Inferior parietal cortex (tissue), 1 donor: Measurements from ENCODE around the gene MYRF.

Source experiments
- DNase-seq: peaks from one replicate; pipeline ENCODE4 v3.0.0-alpha.2; 2016; ENCODE audit errors: extremely low spot score

The MYRF gene

DNA sequence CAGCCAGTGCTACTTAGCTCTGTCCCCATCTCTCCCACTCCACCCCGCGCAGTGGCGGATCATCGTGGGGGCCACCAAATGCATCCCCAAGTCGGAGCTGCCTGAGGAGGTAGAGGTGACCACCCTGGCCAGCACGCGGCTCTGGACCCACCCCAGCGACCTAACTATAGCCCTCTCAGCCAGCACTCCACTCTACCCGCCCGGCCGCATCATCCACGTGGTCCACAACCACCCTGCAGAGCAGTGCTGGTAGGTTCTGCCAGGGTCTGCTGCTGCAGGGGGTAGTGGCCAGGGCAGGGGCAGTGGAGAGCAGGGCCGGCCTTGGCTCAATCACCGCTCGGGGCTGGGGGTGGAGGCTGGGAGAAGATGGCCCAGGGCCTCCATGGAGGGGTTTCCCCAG, 13.0 kb upstream of the MYRF start:
- DNase-seq, result no peak

- DNase-seq, result no peak
Observed at GRCh38 chr11:61739966-61740365, 12.5 kb upstream of the MYRF start.

- DNase-seq, result no peak
Observed at GRCh38 chr11:61742391-61742790, 10.0 kb upstream of the MYRF start.

- DNase-seq, result no peak
Observed at GRCh38 chr11:61743486-61744095, 8.8 kb upstream of the MYRF start.

DNA sequence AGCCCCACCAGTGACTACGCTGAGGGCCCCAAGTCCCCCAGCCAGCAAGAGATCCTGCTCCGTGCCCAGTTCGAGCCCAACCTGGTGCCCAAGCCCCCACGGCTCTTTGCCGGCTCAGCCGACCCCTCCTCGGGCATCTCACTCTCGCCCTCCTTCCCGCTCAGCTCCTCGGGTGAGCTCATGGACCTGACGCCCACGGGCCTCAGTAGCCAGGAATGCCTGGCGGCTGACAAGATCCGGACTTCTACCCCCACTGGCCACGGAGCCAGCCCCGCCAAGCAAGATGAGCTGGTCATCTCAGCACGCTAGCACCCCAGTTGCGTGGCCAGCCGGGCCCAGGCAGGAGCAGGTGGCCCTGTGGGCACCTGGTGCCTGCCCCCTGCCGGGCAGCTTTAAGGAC, 8.3 kb upstream of the MYRF start:
- no peak for DNase-seq

GRCh38 chr11:61744609-61745156, 7.8 kb upstream of the MYRF start:
- DNase-seq, result no peak

DNA sequence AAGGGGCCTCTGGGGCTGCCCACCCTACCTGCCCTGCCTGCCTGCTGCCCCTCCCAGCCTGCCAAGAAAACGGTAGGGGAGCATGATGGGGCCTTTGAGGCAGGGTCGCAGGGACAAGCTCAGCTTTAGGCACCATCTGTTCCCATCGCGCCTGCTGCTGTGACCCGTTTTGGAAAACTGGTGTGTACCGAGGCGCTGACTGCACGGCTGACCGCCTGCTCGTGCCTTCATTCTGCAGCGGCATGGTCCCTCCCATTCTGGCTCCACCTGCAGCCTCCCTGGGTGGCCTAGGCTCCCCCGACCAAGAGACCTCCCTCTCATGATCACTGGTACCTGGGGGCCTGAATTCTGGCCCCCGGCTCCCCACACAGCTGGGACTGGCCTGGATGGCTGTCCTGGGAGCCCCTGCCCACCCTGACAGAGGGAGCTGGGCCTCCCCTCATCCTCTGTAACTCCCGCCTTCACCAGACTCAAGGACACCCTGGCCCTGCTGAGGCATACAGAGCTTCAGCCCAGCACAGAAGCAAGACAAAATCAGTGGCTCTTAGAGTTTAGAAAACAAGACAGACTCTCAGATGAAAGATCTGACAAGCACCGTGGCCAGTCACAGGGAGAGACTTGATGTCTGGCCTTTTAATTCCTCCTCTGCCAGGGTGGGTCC, 6.5 kb upstream of the MYRF start:
- DNase-seq, result no peak

GRCh38 chr11:61746442-61747191, 5.8 kb upstream of the MYRF start:
- DNase-seq, result no peak

- peak; percentile 83 for DNase-seq
Observed at GRCh38 chr11:61747192-61747966, 5.1 kb upstream of the MYRF start.

GRCh38 chr11:61747967-61748285, 4.5 kb upstream of the MYRF start:
- DNase-seq, result no peak

DNA sequence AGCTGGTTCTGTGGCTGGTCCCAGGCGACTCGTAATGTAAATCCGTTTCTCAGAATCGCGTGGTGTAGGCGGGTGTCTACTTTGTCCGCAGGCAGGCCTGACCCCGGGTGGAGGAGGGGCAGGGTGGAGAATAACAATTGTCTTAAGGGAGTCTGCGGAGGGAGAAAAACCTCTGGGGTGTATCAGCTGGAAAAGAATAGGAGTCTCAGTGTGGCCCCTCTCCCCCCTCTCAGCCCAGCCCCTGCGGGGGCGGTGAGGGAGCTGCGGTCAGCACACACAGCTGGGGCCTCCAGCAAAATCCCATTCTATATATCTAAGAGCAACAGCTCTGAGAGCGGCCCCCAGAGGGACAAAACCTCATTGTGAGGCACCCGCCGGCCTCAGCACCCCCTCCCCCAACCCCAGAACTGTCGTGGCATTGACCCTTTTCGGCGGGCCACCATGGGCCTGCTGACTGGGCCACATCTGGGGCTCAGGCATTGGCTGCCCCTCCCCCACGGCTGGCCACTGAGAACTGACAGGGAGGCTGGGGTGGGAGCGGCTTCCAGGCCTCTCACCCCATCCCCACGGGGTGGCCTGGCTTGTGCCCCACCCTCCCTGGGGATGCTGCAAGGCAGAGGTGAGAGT, 2.7 kb upstream of the MYRF start:
- peak; percentile 81 for DNase-seq

- DNase-seq, result no peak
Observed at GRCh38 chr11:61750631-61751273, 1.7 kb upstream of the MYRF start.

GRCh38 chr11:61751384-61751783, 1.1 kb upstream of the MYRF start:
- no peak for DNase-seq

- no peak for DNase-seq
Observed at GRCh38 chr11:61752925-61753521, 587 bp downstream of the MYRF start.

DNA sequence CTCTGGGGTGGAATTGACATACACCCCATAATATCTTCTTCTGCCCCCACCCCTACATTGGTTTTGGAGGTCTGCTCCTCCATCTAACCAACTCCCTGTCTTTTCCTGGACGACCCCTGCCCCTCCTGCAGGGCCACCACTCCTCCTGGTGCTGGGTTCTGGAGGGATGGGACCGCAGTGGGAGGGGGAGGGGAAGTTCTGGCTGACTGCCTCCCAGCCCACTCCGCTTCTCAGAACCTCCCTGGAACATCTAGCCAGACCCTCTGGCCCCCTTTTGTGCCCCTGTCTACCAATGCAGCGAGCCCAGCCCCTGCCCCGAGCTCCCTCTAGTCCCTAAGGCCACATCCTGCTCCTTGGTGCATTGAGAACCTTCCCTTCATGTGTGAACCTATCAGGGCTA, 1.2 kb downstream of the MYRF start:
- no peak for DNase-seq

DNA sequence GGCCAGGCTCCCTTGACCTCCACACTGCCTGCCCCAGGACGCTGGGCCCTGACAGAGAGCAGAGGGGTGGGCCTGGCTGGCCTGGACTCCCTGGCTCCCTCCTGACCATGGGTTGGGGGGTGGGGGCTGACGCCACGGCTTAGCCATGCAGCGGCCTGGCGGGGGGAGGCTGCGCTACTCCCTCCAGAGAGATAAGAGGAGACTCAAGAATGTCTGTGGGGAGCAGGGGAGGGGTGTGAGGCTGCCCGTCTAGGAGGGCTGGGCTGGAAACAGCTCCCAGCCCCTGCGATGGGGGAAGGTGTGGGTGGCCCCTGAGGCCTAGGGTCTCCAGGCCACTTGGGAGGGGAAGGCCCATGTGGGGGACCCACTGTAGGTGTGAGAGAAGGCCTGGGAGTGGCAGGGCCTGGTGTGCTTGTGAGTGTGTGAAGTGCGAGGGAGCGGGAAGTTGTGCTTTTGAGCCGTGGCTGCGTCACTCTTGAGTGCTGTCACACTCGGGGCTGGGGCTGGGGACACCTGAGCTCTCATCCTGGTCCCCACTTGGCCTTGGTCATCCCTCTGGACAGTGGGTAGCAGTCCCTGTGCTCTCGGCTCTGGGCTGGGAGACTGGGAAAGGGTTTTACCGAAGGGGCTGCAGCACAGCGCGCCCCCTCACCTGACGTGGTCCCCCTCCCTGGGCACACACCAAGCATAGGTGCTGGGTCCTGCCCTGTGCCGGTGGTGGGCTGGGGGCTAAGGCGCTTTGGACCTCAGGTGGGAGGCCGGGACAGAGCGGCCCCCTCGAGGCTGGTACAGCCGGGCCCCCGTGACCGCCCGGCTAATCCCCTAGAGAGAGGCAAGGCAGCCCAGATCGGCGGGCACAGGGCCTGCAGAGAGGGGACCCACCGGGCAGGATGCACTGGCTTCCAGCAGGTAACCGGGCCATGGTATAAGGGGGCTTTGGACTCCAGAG, 2.4 kb downstream of the MYRF start:
- DNase-seq, result no peak

- DNase-seq, result no peak
Observed at GRCh38 chr11:61756147-61756451, 3.7 kb downstream of the MYRF start.

GRCh38 chr11:61756452-61757212, 4.2 kb downstream of the MYRF start:
- no peak for DNase-seq

GRCh38 chr11:61757213-61757862, 4.9 kb downstream of the MYRF start:
- no peak for DNase-seq
